H9 (cell line): ENCODE measurements around the gene COL5A2. TPM values are rescaled to one million over a fixed set of nuclear protein-coding genes. Genes with fewer than 3 reads are reported as not detected.

Experiments
- DNase-seq: peaks from one replicate; pipeline ENCODE4 v3.0.0-alpha.2; 2017
- H2AFZ ChIP-seq: one replicate; pipeline ENCODE4 v1.6.1; 2013; ENCODE audit warnings: mild to moderate bottlenecking, low read length, control low read depth, moderate library complexity
- H2AK5ac ChIP-seq: 2 replicates; pipeline ENCODE4 v1.6.1; 2013; ENCODE audit warnings: low read length, control low read depth, mixed read lengths; ENCODE audit not compliant: insufficient read length
- H2BK120ac ChIP-seq: one replicate; pipeline ENCODE4 v1.6.1; 2013; ENCODE audit warnings: low read depth, mild to moderate bottlenecking, low read length, control low read depth, inconsistent platforms; ENCODE audit not compliant: poor library complexity, severe bottlenecking
- H2BK12ac ChIP-seq: 2 replicates; pipeline ENCODE4 v1.6.1; 2013; ENCODE audit warnings: low read length, control low read depth, mixed read lengths, low read depth; ENCODE audit not compliant: insufficient read length
- H2BK15ac ChIP-seq: 2 replicates; pipeline ENCODE4 v1.6.1; 2013; ENCODE audit warnings: low read depth, low read length, control low read depth
- H2BK20ac ChIP-seq: one replicate; pipeline ENCODE4 v1.6.1; 2013; ENCODE audit warnings: low read depth, mild to moderate bottlenecking, low read length, control low read depth, inconsistent platforms; ENCODE audit not compliant: poor library complexity, severe bottlenecking
- H2BK5ac ChIP-seq: 2 replicates; pipeline ENCODE4 v1.6.1; 2013; ENCODE audit warnings: low read length, control low read depth, mixed read lengths; ENCODE audit not compliant: insufficient read length
- H3K14ac ChIP-seq: 2 replicates; pipeline ENCODE4 v1.6.1; 2013; ENCODE audit warnings: low read length, control low read depth; ENCODE audit not compliant: insufficient read depth
- H3K18ac ChIP-seq: 2 replicates; pipeline ENCODE4 v1.6.1; 2013; ENCODE audit warnings: low read depth, mild to moderate bottlenecking, mixed read lengths, low read length, control low read depth; ENCODE audit not compliant: insufficient read length
- H3K23ac ChIP-seq: 2 replicates; pipeline ENCODE4 v1.6.1; 2013; ENCODE audit warnings: low read length, control low read depth, mixed read lengths, low read depth; ENCODE audit not compliant: insufficient read length
- H3K23me2 ChIP-seq: 2 replicates; pipeline ENCODE4 v1.6.1; 2013; ENCODE audit warnings: low read depth, mild to moderate bottlenecking, mixed read lengths, low read length, control low read depth; ENCODE audit not compliant: insufficient read length, poor library complexity, severe bottlenecking
- H3K27ac ChIP-seq: 2 replicates; pipeline ENCODE4 v1.5.1; 2013; ENCODE audit warnings: low read length, control low read depth, mixed read lengths, low read depth; ENCODE audit not compliant: insufficient read length
- H3K27me3 ChIP-seq: 2 replicates; pipeline ENCODE4 v1.6.1; 2013; ENCODE audit warnings: low read length, control low read depth, inconsistent platforms; ENCODE audit not compliant: insufficient read depth
- H3K4ac ChIP-seq: 2 replicates; pipeline ENCODE4 v1.6.1; 2013; ENCODE audit warnings: low read depth, mild to moderate bottlenecking, control low read depth, inconsistent platforms, low read length, moderate library complexity
- H3K4me1 ChIP-seq: 2 replicates; pipeline ENCODE4 v1.6.1; 2013; ENCODE audit warnings: low read length, control low read depth, inconsistent platforms; ENCODE audit not compliant: insufficient read depth
- H3K4me2 ChIP-seq: 2 replicates; pipeline ENCODE4 v1.6.1; 2013; ENCODE audit warnings: low read length, control low read depth, mixed read lengths; ENCODE audit not compliant: insufficient read length, insufficient read depth
- H3K56ac ChIP-seq: 2 replicates; pipeline ENCODE4 v1.6.1; 2013; ENCODE audit warnings: low read depth, mild to moderate bottlenecking, mixed read lengths, low read length, control low read depth; ENCODE audit not compliant: insufficient read length
- H3K79me1 ChIP-seq: 2 replicates; pipeline ENCODE4 v1.6.1; 2013; ENCODE audit warnings: low read depth, mild to moderate bottlenecking, moderate library complexity, low read length, control low read depth, inconsistent platforms; ENCODE audit not compliant: insufficient read depth, poor library complexity, severe bottlenecking
- H3K79me2 ChIP-seq: 2 replicates; pipeline ENCODE4 v1.6.1; 2013; ENCODE audit warnings: low read length, control low read depth, inconsistent platforms; ENCODE audit not compliant: insufficient read depth
- H3K9ac ChIP-seq: 2 replicates; pipeline ENCODE4 v1.6.1; 2013; ENCODE audit warnings: low read length, control low read depth, mixed read lengths; ENCODE audit not compliant: insufficient read length; ENCODE audit errors: extremely low read depth
- H3K9me3 ChIP-seq: one replicate; pipeline ENCODE4 v1.6.1; 2013; ENCODE audit warnings: low read depth, low read length, inconsistent platforms; ENCODE audit not compliant: control insufficient read depth
- H3T11ph ChIP-seq: one replicate; pipeline ENCODE4 v1.6.1; 2013; ENCODE audit warnings: mild to moderate bottlenecking, low read length, control low read depth, inconsistent platforms
- H4K20me1 ChIP-seq: one replicate; pipeline ENCODE4 v1.6.1; 2013; ENCODE audit not compliant: control insufficient read depth, insufficient read length, insufficient read depth
- H4K5ac ChIP-seq: 2 replicates; pipeline ENCODE4 v1.6.1; 2013; ENCODE audit warnings: low read depth, mild to moderate bottlenecking, mixed read lengths, low read length, control low read depth; ENCODE audit not compliant: insufficient read length
- H4K8ac ChIP-seq: replicated peaks from 2 replicates; pipeline ENCODE4 v1.6.1; 2013; ENCODE audit warnings: low read length, control low read depth, mixed read lengths, low read depth; ENCODE audit not compliant: insufficient read length
- H4K91ac ChIP-seq: 2 replicates; pipeline ENCODE4 v1.6.1; 2013; ENCODE audit warnings: low read depth, mild to moderate bottlenecking, moderate library complexity, mixed read lengths, low read length, control low read depth; ENCODE audit not compliant: insufficient read length
- H3K27ac Mint-ChIP-seq, 3 experiments: 2 replicates in 2 of 3; 3 replicates in 1 of 3; pipeline ENCODE4 v1.8.0; 2020 to 2021; ENCODE audit warnings: mixed read lengths in 3 of 3, mild to moderate bottlenecking in 1 of 3, moderate library complexity in 1 of 3
- H3K27me3 Mint-ChIP-seq: 2 replicates; pipeline ENCODE4 v1.8.0; 2021; ENCODE audit warnings: low read depth, mild to moderate bottlenecking, moderate library complexity, mixed read lengths
- H3K36me3 Mint-ChIP-seq, 3 experiments: 2 replicates in 2 of 3; 3 replicates in 1 of 3; pipeline ENCODE4 v1.8.0; 2020 to 2021; ENCODE audit warnings: low read depth in 3 of 3, mixed read lengths in 3 of 3; ENCODE audit not compliant: insufficient read depth in 1 of 3
- H3K4me1 Mint-ChIP-seq, 2 experiments: 2 replicates each; pipeline ENCODE4 v1.8.0; 2020; ENCODE audit warnings: mixed read lengths in 2 of 2
- H3K4me3 Mint-ChIP-seq, 2 experiments: 2 replicates in 1 of 2; 3 replicates in 1 of 2; pipeline ENCODE4 v1.8.0; 2020 to 2021; ENCODE audit warnings: mild to moderate bottlenecking in 2 of 2, mixed read lengths in 2 of 2, moderate library complexity in 1 of 2
- H3K9me3 Mint-ChIP-seq, 2 experiments: 2 replicates in 1 of 2; 3 replicates in 1 of 2; pipeline ENCODE4 v1.8.0; 2020; ENCODE audit warnings: mild to moderate bottlenecking in 2 of 2, mixed read lengths in 2 of 2, moderate library complexity in 1 of 2
- CTCF ChIP-seq: fragments of 200-600 bp; sonication (generic); conservative IDR thresholded peaks from 3 replicates; pipeline ENCODE4 v1.8.0; 2021; ENCODE audit warnings: antibody characterized with exemption, mild to moderate bottlenecking
- WGBS: extraction: QIAGEN DNeasy Blood & Tissue Kit; methylation state at CpG from one replicate; pipeline ENCODE4 v1.1.7; 2013; ENCODE audit warnings: missing lambda C conversion rate, low lambda C conversion rate, mixed read lengths; ENCODE audit not compliant: insufficient read length; ENCODE audit errors: extremely low coverage; 5-methylcytosine and 5-hydroxymethylcytosine counted together
- total RNA-seq: library from RNA; stranded (reverse); gene quantifications from 2 replicates; pipeline ENCODE4 v1.2.1, GENCODE V29; 2021

COL5A2 gene
- total RNA-seq, 1 experiment from 2014 or later = 10.5 TPM

- Mint-ChIP-seq H3K4me3 (no peak overlapping the region), H3K36me3 (no peaks in the 10 kb centered on the region), H3K4me1 (no peaks in the 10 kb centered on the region), H3K27ac (peak overlapping the region in 1 of 3 experiments; percentile 11; a peak in 3 of 7 replicates), H3K9me3 (no peaks in the 10 kb centered on the region), H3K27me3 (no peaks in the 10 kb centered on the region)
- Histone ChIP-seq H3K56ac (no peak overlapping the region), H3K23me2 (no peaks in the 10 kb centered on the region), H4K20me1 (no peaks in the 10 kb centered on the region), H3K79me1 (no peaks in the 10 kb centered on the region), H2BK20ac (no peak overlapping the region), H3K27me3 (no peaks in the 10 kb centered on the region), H3K23ac (no peak overlapping the region), H4K8ac (no peak overlapping the region), H3K14ac (no peak overlapping the region), H2AK5ac (no peak overlapping the region), H3K79me2 (no peaks in the 10 kb centered on the region), H3K27ac (no peak overlapping the region), H3K4me1 (no peaks in the 10 kb centered on the region), H4K5ac (no peak overlapping the region), H3K4ac (no peak overlapping the region), H2BK12ac (no peak overlapping the region), H2AFZ (no peak overlapping the region), H2BK120ac (no peak overlapping the region), H3K9ac (no peak overlapping the region), H3K9me3 (no peaks in the 10 kb centered on the region), H3K4me2 (no peak overlapping the region), H2BK5ac (no peak overlapping the region), H3K18ac (no peak overlapping the region), H4K91ac (no peak overlapping the region), H3T11ph (no peak overlapping the region), H2BK15ac (no peak overlapping the region)
- WGBS = no CpG with 5 or more reads among the region's 2 CpGs
- TF ChIP-seq CTCF = no peak
- DNase-seq = no peak
Measured at GRCh38 chr2:189092936-189093335, 86.6 kb downstream of the COL5A2 start.
